OCI-LY3 (cell line): ENCODE measurements around the gene SLC19A2.

ENCODE experiments used
- H2AFZ ChIP-seq: fragments of 200-600, 300-600 bp; shearing (Covaris generic); 2 replicates; pipeline ENCODE4 v1.6.0; 2014; ENCODE audit warnings: antibody characterized with exemption, low read depth, low read length
- H3K27ac ChIP-seq: fragments of 200-600, 300-600 bp; sonication (generic); 2 replicates; pipeline ENCODE4 v1.5.1; 2014; ENCODE audit warnings: mild to moderate bottlenecking, low read length, moderate library complexity, mixed read lengths
- H3K27me3 ChIP-seq: fragments of 200-600, 300-600 bp; sonication (generic); 2 replicates; pipeline ENCODE4 v1.6.1; 2014; ENCODE audit warnings: low read depth, low read length, mixed read lengths
- H3K36me3 ChIP-seq: fragments of 200-600, 300-600 bp; sonication (generic); replicated peaks from 2 replicates; pipeline ENCODE3; 2014; ENCODE audit warnings: low read depth, low read length, mixed read lengths
- H3K4me1 ChIP-seq: fragments of 300-600, 200-600 bp; sonication (generic); 2 replicates; pipeline ENCODE4 v1.6.1; 2014; ENCODE audit warnings: low read length, mixed read lengths
- H3K4me2 ChIP-seq: fragments of 200-600, 300-600 bp; sonication (generic); 2 replicates; pipeline ENCODE4 v1.6.1; 2014; ENCODE audit warnings: low read length, mixed read lengths
- H3K4me3 ChIP-seq: fragments of 300-600, 200-600 bp; sonication (generic); 2 replicates; pipeline ENCODE4 v1.5.1; 2014; ENCODE audit warnings: antibody characterized with exemption, mild to moderate bottlenecking, low read length, moderate library complexity
- H3K79me2 ChIP-seq: fragments of 300-600, 200-600 bp; shearing (Covaris generic); 2 replicates; pipeline ENCODE4 v1.6.1; 2014; ENCODE audit warnings: mild to moderate bottlenecking, low read length, mixed read lengths
- H3K9ac ChIP-seq: fragments of 300-600, 200-600 bp; shearing (Covaris generic); 2 replicates; pipeline ENCODE4 v1.6.0; 2014; ENCODE audit warnings: mild to moderate bottlenecking, low read length, moderate library complexity
- H3K9me3 ChIP-seq: fragments of 200-600, 300-600 bp; shearing (Covaris generic); 2 replicates; pipeline ENCODE4 v1.6.1; 2014; ENCODE audit warnings: low read length, mixed read lengths; ENCODE audit not compliant: insufficient read depth
- H4K20me1 ChIP-seq: fragments of 200-600, 300-600 bp; sonication (generic); 2 replicates; pipeline ENCODE4 v1.6.1; 2016; ENCODE audit warnings: low read length, mixed read lengths; ENCODE audit not compliant: insufficient read depth
- CTCF ChIP-seq: fragments of 200-600, 300-600 bp; sonication (generic); IDR thresholded peaks from 2 replicates; pipeline ENCODE4 v1.5.1; 2014; ENCODE audit warnings: antibody characterized with exemption, low read length, low read depth
- EZH2phosphoT487 ChIP-seq: fragments of 200-600 bp; shearing (Covaris generic); IDR thresholded peaks from 2 replicates; pipeline ENCODE4 v1.6.1; 2018; ENCODE audit warnings: antibody characterized with exemption, mixed run types, low read depth

The SLC19A2 gene

GRCh38 chr1:169511316-169512005 is 25.7 kb upstream of the SLC19A2 start:
- H3K9me3 ChIP-seq, result no peaks in the 10 kb centered on the region
- H3K4me1 ChIP-seq, result peaks cover 44% of the 10 kb centered on the region
- H4K20me1 ChIP-seq, result no peaks in the 10 kb centered on the region
- no peak overlapping the region for H3K9ac ChIP-seq
- H2AFZ ChIP-seq, result no peak overlapping the region
- H3K4me3 ChIP-seq, result no peak overlapping the region
- no peaks in the 10 kb centered on the region for H3K79me2 ChIP-seq
- H3K4me2 ChIP-seq, result no peak overlapping the region
- H3K27ac ChIP-seq, result no peak overlapping the region
- no peaks in the 10 kb centered on the region for H3K27me3 ChIP-seq
- peaks cover 63% of the 10 kb centered on the region for H3K36me3 ChIP-seq
- TF ChIP-seq CTCF (no peak), EZH2phosphoT487 (no peak)

- Histone ChIP-seq H3K4me3 (no peak overlapping the region), H3K4me2 (no peak overlapping the region), H3K79me2 (no peaks in the 10 kb centered on the region), H2AFZ (no peak overlapping the region), H4K20me1 (no peaks in the 10 kb centered on the region), H3K27ac (no peak overlapping the region), H3K9me3 (no peaks in the 10 kb centered on the region), H3K9ac (no peak overlapping the region), H3K36me3 (peaks cover 49% of the 10 kb centered on the region), H3K27me3 (no peaks in the 10 kb centered on the region), H3K4me1 (peaks cover 37% of the 10 kb centered on the region)
- TF ChIP-seq CTCF (no peak), EZH2phosphoT487 (no peak)
Measured at GRCh38 chr1:169510060-169510459, 24.3 kb upstream of the SLC19A2 start.

GRCh38 chr1:169509354-169509753 is 23.6 kb upstream of the SLC19A2 start:
- Histone ChIP-seq H4K20me1 (no peaks in the 10 kb centered on the region), H3K27me3 (no peaks in the 10 kb centered on the region), H3K4me3 (no peak overlapping the region), H3K4me1 (peaks cover 30% of the 10 kb centered on the region), H3K9ac (no peak overlapping the region), H3K4me2 (no peak overlapping the region), H3K9me3 (no peaks in the 10 kb centered on the region), H3K27ac (no peak overlapping the region), H3K36me3 (peaks cover 46% of the 10 kb centered on the region), H3K79me2 (no peaks in the 10 kb centered on the region), H2AFZ (no peak overlapping the region)
- TF ChIP-seq CTCF, result peak; percentile 32
- TF ChIP-seq EZH2phosphoT487, result no peak

- H3K27ac ChIP-seq, result no peak overlapping the region
- H2AFZ ChIP-seq, result no peak overlapping the region
- no peaks in the 10 kb centered on the region for H3K9me3 ChIP-seq
- H4K20me1 ChIP-seq, result no peaks in the 10 kb centered on the region
- TF ChIP-seq EZH2phosphoT487 (no peak), CTCF (no peak)
- no peak overlapping the region for H3K4me2 ChIP-seq
- peaks cover 46% of the 10 kb centered on the region for H3K36me3 ChIP-seq
- no peaks in the 10 kb centered on the region for H3K79me2 ChIP-seq
- peaks cover 23% of the 10 kb centered on the region for H3K4me1 ChIP-seq
- no peak overlapping the region for H3K4me3 ChIP-seq
- H3K9ac ChIP-seq, result no peak overlapping the region
- no peaks in the 10 kb centered on the region for H3K27me3 ChIP-seq
Measured at GRCh38 chr1:169508432-169509338, 22.9 kb upstream of the SLC19A2 start.
